Muscle layer of duodenum (tissue), 2 donors: ENCODE results near the gene SDHAF1.
A peak's percentile ranks its signal among the peaks of the same experiment; 100 is the strongest.
"Not testable (repeated sequence)": the region's sequence is repeated elsewhere in the genome, so short reads cannot be mapped to it uniquely, and the experiment has no call there.

ENCODE experiments used
- H3K27ac ChIP-seq: one replicate; pipeline ENCODE4 v1.7.0; 2013; ENCODE audit warnings: mild to moderate bottlenecking, low read length
- H3K27me3 ChIP-seq: one replicate; pipeline ENCODE4 v1.7.0; 2013; ENCODE audit warnings: low read depth, mild to moderate bottlenecking, control low read depth, low read length
- H3K36me3 ChIP-seq, 2 donors: one replicate each; pipeline ENCODE4 v1.7.0; 2013; ENCODE audit warnings: low read length in 2 of 2, control low read depth in 1 of 2, mild to moderate bottlenecking in 1 of 2; ENCODE audit not compliant: insufficient read depth in 2 of 2, control insufficient read depth in 1 of 2
- H3K4me1 ChIP-seq, 2 donors: one replicate each; pipeline ENCODE4 v1.7.0; 2013; ENCODE audit warnings: low read length in 2 of 2, mild to moderate bottlenecking in 2 of 2, control low read depth in 1 of 2, moderate library complexity in 1 of 2; ENCODE audit not compliant: insufficient read depth in 2 of 2, control insufficient read depth in 1 of 2
- H3K4me3 ChIP-seq, 2 donors: one replicate each; pipeline ENCODE4 v1.7.0; 2013; ENCODE audit warnings: low read length in 2 of 2, low read depth in 1 of 2, mild to moderate bottlenecking in 1 of 2
- H3K9me3 ChIP-seq, 2 donors: one replicate each; pipeline ENCODE4 v1.7.0; 2013; ENCODE audit warnings: low read length in 2 of 2, control low read depth in 1 of 2, mild to moderate bottlenecking in 1 of 2; ENCODE audit not compliant: control insufficient read depth in 1 of 2
- donor health status: healthy.

Gene SDHAF1

GRCh38 chr19:35966771-35967170 is 28.2 kb upstream of the SDHAF1 start:
- H3K27me3 ChIP-seq: no peaks in the 10 kb centered on the region
- no peak overlapping the region for H3K4me3 ChIP-seq
- no peaks in the 10 kb centered on the region for H3K36me3 ChIP-seq
- no peaks in the 10 kb centered on the region for H3K9me3 ChIP-seq
- H3K4me1 ChIP-seq: no peaks in the 10 kb centered on the region
- no peak overlapping the region for H3K27ac ChIP-seq

DNA sequence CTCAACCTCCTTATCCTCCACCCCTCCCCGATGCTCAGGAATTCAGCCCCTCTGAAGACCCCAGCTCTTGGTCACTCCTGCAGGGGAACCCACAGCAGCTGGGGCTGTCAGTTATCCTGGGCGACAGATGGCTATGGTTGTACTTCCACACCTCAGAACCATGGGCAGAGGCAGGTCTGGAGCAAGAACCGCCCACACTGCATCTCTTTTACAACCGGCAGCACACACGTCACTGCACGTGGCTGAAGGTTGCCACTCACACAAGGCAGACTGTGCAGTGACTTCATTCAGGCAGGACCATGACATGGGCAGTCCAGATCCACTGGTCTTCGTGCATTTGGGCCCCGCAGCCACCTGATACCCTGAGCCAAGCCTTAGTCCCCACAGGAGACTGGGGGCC is 21.5 kb upstream of the SDHAF1 start:
- no peaks in the 10 kb centered on the region for H3K4me1 ChIP-seq
- no peaks in the 10 kb centered on the region for H3K27me3 ChIP-seq
- no peaks in the 10 kb centered on the region for H3K9me3 ChIP-seq
- no peak overlapping the region for H3K27ac ChIP-seq
- H3K4me3 ChIP-seq: no peak overlapping the region
- H3K36me3 ChIP-seq: no peaks in the 10 kb centered on the region

DNA sequence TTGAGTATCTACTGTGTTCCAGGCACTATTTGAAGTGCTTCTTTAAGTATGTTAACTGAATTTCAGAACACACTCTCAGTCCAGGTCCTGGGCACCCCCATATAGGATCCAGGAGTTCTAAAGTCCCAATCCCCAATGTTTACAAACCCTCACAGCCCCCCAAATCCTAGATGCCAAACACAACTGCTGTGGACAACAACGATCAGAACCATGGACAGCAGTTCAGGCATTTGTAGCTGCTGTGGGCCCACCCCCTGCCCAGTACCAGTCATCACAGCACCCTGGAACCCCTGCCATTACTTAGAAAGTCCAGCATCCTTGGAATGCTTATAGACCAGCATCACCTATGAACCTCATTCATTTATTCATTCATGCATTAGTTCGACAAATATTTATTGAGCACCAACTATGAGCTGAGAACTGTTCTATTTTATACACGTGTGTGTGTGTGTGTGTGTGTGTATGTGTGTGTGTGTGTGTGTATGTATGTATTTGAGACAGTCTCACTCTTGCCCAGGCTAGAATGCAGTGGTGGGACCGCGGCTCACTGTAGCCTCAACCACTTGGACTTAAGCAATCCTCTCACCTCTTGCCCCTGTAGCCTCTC is 19.3 kb upstream of the SDHAF1 start:
- Histone ChIP-seq H3K9me3 (no peaks in the 10 kb centered on the region), H3K27ac (no peak overlapping the region), H3K4me3 (no peak overlapping the region), H3K27me3 (no peaks in the 10 kb centered on the region), H3K36me3 (no peaks in the 10 kb centered on the region), H3K4me1 (no peaks in the 10 kb centered on the region)

DNA sequence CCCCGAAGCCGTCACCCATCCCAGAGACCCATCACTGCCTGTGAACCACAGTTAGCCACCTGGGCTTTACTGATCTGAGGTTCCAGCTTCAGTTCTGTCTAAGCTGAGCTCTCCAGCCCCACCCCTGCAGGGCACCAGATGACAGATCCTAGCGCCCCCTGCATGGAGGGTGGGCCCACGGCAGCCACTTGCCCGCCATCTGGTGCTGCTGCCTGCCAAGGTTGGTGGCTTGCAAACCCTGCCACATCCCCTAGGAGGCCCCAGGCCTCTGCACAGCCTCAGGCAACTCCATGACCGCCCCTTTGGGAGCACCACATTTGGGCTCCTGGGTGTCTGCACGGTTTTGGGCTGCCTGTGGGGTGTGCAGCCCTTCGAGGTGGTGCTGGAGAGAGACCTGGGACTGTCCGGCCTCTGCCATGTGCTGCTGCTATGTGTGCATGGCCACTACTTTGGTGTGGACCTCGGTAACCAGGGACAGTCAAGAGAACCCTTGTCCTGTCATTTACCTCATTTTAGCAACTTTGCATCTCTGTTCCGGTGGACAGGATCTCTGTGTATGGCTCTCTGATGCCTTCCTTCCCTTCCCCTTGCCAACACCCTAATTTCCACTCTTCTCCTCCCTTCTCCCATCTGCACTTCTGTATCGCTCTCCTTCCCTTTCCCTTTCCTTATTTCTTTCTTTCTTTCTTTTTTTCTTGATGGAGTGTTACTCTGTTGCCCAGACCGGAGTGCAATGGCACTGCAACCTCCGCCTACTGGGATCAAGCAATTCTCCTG is 17.4 kb upstream of the SDHAF1 start:
- Histone ChIP-seq H3K9me3 (no peaks in the 10 kb centered on the region), H3K27ac (no peak overlapping the region), H3K4me3 (no peak overlapping the region), H3K36me3 (no peaks in the 10 kb centered on the region), H3K27me3 (no peaks in the 10 kb centered on the region), H3K4me1 (no peaks in the 10 kb centered on the region)

GRCh38 chr19:35978271-35978670 is 16.7 kb upstream of the SDHAF1 start:
- Histone ChIP-seq H3K4me1 (no peaks in the 10 kb centered on the region), H3K36me3 (no peaks in the 10 kb centered on the region), H3K4me3 (no peak overlapping the region), H3K27me3 (no peaks in the 10 kb centered on the region), H3K9me3 (no peaks in the 10 kb centered on the region), H3K27ac (no peak overlapping the region)

- Histone ChIP-seq H3K27ac (no peak overlapping the region), H3K36me3 (no peaks in the 10 kb centered on the region), H3K9me3 (no peaks in the 10 kb centered on the region), H3K4me1 (no peaks in the 10 kb centered on the region), H3K27me3 (no peaks in the 10 kb centered on the region), H3K4me3 (no peak overlapping the region)
These were observed 16.1 kb upstream of the SDHAF1 start for GRCh38 chr19:35978832-35979365.

- H3K36me3 ChIP-seq, H3K27ac ChIP-seq, H3K4me1 ChIP-seq, H3K9me3 ChIP-seq, H3K27me3 ChIP-seq, H3K4me3 ChIP-seq: not testable (repeated sequence)
These were observed 14.0 kb upstream of the SDHAF1 start for GRCh38 chr19:35980997-35981396.

DNA sequence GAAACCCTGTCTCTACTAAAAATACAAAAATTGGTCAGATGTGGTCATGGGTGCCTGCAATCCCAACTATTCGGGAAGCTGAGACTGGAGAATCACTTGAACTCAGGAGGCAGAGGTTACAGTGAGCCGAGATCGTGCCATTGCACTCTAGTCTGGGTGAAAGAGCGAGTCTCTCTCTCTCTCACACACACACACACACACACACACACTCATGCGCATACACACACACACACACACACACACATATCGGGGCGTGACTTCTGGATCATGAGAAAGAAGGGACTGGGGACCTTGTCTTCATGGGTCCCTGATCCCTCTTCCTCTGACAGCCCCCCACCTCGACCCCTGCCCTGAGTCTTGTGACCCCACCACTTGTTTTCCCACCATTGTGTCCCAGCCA is 11.8 kb upstream of the SDHAF1 start:
- H3K4me3 ChIP-seq: no peak overlapping the region
- peaks cover 8% of the 10 kb centered on the region for H3K27me3 ChIP-seq
- no peaks in the 10 kb centered on the region for H3K36me3 ChIP-seq
- H3K27ac ChIP-seq: no peak overlapping the region
- no peaks in the 10 kb centered on the region for H3K9me3 ChIP-seq
- peaks cover 0 to 9% of the 10 kb centered on the region in 2 donors for H3K4me1 ChIP-seq

GRCh38 chr19:35986111-35986510 is 8.9 kb upstream of the SDHAF1 start:
- H3K27ac ChIP-seq: no peak overlapping the region
- H3K4me1 ChIP-seq: peaks cover 0 to 9% of the 10 kb centered on the region in 2 donors
- H3K9me3 ChIP-seq: no peaks in the 10 kb centered on the region
- H3K36me3 ChIP-seq: no peaks in the 10 kb centered on the region
- H3K4me3 ChIP-seq: no peak overlapping the region
- H3K27me3 ChIP-seq: peaks cover 8% of the 10 kb centered on the region

DNA sequence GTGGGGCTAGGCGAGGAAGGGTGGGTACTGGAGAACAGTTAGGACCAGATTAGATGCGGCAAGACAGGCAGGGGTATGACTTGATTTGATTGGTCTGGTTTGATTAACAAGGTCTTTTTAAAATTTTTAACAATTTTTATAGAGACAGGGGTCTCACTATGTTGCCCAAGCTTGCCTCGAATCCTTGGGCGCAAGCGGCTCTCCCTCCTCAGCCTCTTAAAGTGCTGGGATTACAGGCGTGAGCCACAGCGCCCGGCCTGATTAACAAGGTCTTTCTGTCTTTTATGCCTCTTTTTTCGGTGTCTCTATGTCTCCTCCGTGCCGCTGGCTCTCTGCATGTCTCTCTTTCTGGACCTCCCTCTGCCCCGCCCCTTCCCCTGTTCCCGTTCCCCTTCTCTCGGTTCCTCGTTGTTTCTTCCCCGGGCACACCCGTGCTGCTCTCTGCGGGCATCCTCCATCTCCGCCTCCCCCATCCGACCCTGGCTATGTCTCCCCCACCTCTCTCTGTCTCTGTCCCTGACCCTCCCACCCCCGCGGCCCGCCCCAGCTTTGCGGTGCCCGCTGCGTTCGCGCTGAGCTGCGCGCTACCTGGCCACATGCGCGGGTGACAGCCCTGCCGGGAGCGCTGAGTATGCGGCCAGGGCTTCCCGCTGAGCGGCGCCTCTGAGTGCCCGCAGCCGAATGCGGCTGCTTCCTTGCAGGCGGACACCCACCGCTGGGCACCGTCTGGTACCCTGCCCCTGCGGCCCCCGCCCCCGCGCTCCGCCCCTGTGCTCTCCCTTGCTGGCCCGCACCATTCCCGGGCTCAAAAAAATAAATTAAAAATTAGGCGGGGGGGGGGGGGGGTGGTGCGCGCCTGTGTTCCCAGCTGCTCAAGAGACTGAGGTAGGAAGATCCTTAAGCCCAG is 8.1 kb upstream of the SDHAF1 start:
- H3K27ac ChIP-seq: no peak overlapping the region
- H3K4me1 ChIP-seq: peaks cover 0 to 9% of the 10 kb centered on the region in 2 donors
- H3K9me3 ChIP-seq: no peaks in the 10 kb centered on the region
- no peaks in the 10 kb centered on the region for H3K36me3 ChIP-seq
- peaks cover 8% of the 10 kb centered on the region for H3K27me3 ChIP-seq
- H3K4me3 ChIP-seq: peak overlapping the region in 1 of 2 donors; percentile 52

DNA sequence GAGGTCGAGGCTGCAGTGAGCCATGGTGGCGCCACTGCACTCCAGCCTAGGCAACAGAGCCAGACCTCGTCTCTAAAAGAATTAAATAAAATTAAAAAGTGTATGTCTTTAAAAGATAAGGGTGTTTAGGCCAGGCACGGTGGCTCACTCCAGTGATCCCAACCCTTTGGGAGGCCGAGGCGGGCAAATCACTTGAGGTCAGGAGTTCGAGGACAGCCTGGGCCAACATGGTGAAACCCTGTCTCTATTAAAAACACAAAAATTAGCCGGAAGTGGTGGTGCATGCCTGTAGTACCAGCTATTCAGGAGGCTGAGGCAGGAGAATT is 7.5 kb upstream of the SDHAF1 start:
- peaks cover 0 to 9% of the 10 kb centered on the region in 2 donors for H3K4me1 ChIP-seq
- no peak overlapping the region for H3K27ac ChIP-seq
- H3K36me3 ChIP-seq: no peaks in the 10 kb centered on the region
- peaks cover 8% of the 10 kb centered on the region for H3K27me3 ChIP-seq
- no peaks in the 10 kb centered on the region for H3K9me3 ChIP-seq
- H3K4me3 ChIP-seq: no peak overlapping the region
